Glomerular endothelial cell (primary cell): ENCODE results near the gene CCDC192. TPM values are rescaled to one million over a fixed set of nuclear protein-coding genes. Genes with fewer than 3 reads are reported as not detected.
A peak's percentile ranks its signal among the peaks of the same experiment; 100 is the strongest.

Source experiments
- DNase-seq: peaks from one replicate; pipeline ENCODE4 v3.0.0-alpha.2; 2011; ENCODE audit warnings: low read depth, low spot score; ENCODE audit errors: extremely low read depth
- total RNA-seq: library from RNA; depleted of rRNA; stranded (reverse); fragments of >200 nt; gene quantifications from 2 replicates; pipeline ENCODE4 v1.2.3, GENCODE V29; 2015

Gene CCDC192
- total RNA-seq, 1 donor from 2014 or later, result not detected

- DNase-seq, result no peak
Measured at GRCh38 chr5:127970081-127970480, 266.9 kb downstream of the CCDC192 start.

GRCh38 chr5:127970854-127971425, 267.7 kb downstream of the CCDC192 start:
- no peak for DNase-seq

- no peak for DNase-seq
Measured at GRCh38 chr5:127975961-127976360, 272.8 kb downstream of the CCDC192 start.

GRCh38 chr5:127976525-127976924, 273.3 kb downstream of the CCDC192 start:
- no peak for DNase-seq

GRCh38 chr5:127976991-127977717, 274.0 kb downstream of the CCDC192 start:
- no peak for DNase-seq

- DNase-seq, result no peak
Measured at GRCh38 chr5:127978738-127979300, 275.6 kb downstream of the CCDC192 start.

GRCh38 chr5:127979475-127979874, 276.3 kb downstream of the CCDC192 start:
- DNase-seq, result no peak

- DNase-seq, result no peak
Measured at GRCh38 chr5:127980843-127981242, 277.7 kb downstream of the CCDC192 start.

- DNase-seq, result no peak
Measured at GRCh38 chr5:127981498-127981897, 278.3 kb downstream of the CCDC192 start.

GRCh38 chr5:127985811-127986325, 282.7 kb downstream of the CCDC192 start:
- DNase-seq, result no peak

GRCh38 chr5:127987354-127988145, 284.4 kb downstream of the CCDC192 start:
- no peak for DNase-seq

- DNase-seq, result peak; percentile 87
Measured at GRCh38 chr5:127988146-127988760, 285.1 kb downstream of the CCDC192 start.

Other genes with a start within 250 kb of the CCDC192 start
- 66.0 and 70.8 TPM in 2 replicates for gene PRRC1, start 185.8 kb upstream of the CCDC192 start, total RNA-seq
- not detected in 2 replicates for gene CTXN3, start 54.3 kb upstream of the CCDC192 start, total RNA-seq